IMR-90 (cell line): ENCODE data around the gene CEP85. TPM values are rescaled to one million over a fixed set of nuclear protein-coding genes. Genes with fewer than 3 reads are reported as not detected.

Experiments
- ATAC-seq: fragments of 200-7000 bp; cut with Tn5 transposase; 2 replicates; pipeline ENCODE4 v1.9.1; 2020; ENCODE audit warnings: low read depth, mild to moderate bottlenecking, moderate library complexity
- BruUV-seq: library from RNA; stranded (reverse); fragments of 400-500 nt; replicated peaks from 2 replicates; lab custom pipeline; 2021; lab: Mats Ljungman, UMichigan
- CTCF ChIA-PET: fragments of 300-600 bp; formaldehyde crosslinking; extraction: SDS; loops from one replicate; lab custom pipeline; 2021; ENCODE audit warnings: antibody characterized with exemption; lab: Yijun Ruan, JAX
- POLR2A ChIA-PET: fragments of 300-600 bp; sonication (Branson Sonifier 250); formaldehyde crosslinking; loops from one replicate; lab custom pipeline; 2022; ENCODE audit warnings: antibody characterized with exemption; ENCODE audit not compliant: unreplicated experiment; lab: Charles Lee
- DNase-seq: peaks from one replicate; pipeline ENCODE4 v3.0.0; 2013
- H2AFZ ChIP-seq: replicated peaks from 2 replicates; pipeline ENCODE3; 2013; ENCODE audit warnings: low read length, mild to moderate bottlenecking; ENCODE audit not compliant: poor library complexity
- H2AK5ac ChIP-seq: 2 replicates; pipeline ENCODE4 v1.6.1; 2013; ENCODE audit warnings: low read depth, low read length, inconsistent platforms
- H2AK9ac ChIP-seq: replicated peaks from 2 replicates; pipeline ENCODE3; 2013; ENCODE audit warnings: mild to moderate bottlenecking, low read depth, low read length, moderate library complexity; ENCODE audit not compliant: poor library complexity
- H2BK120ac ChIP-seq: 2 replicates; pipeline ENCODE4 v1.6.1; 2013; ENCODE audit warnings: low read depth, low read length, inconsistent platforms
- H2BK15ac ChIP-seq: 3 replicates; pipeline ENCODE4 v1.6.1; 2013; ENCODE audit warnings: low read depth, low read length, inconsistent platforms
- H2BK20ac ChIP-seq: 2 replicates; pipeline ENCODE4 v1.6.1; 2013; ENCODE audit warnings: low read depth, mild to moderate bottlenecking, inconsistent platforms, low read length, moderate library complexity
- H2BK5ac ChIP-seq: 2 replicates; pipeline ENCODE4 v1.6.1; 2013; ENCODE audit warnings: mild to moderate bottlenecking, low read depth, low read length, inconsistent platforms; ENCODE audit not compliant: poor library complexity, severe bottlenecking
- H3K14ac ChIP-seq: replicated peaks from 2 replicates; pipeline ENCODE4 v1.6.1; 2013; ENCODE audit warnings: low read depth, low read length, inconsistent platforms
- H3K18ac ChIP-seq: 2 replicates; pipeline ENCODE4 v1.6.1; 2013; ENCODE audit warnings: low read depth, low read length, control low read depth
- H3K23ac ChIP-seq: 2 replicates; pipeline ENCODE4 v1.6.1; 2013; ENCODE audit warnings: low read depth, low read length, inconsistent platforms
- H3K27ac ChIP-seq: 2 replicates; pipeline ENCODE4 v1.5.1; 2013; ENCODE audit warnings: mild to moderate bottlenecking, control low read depth, low read length; ENCODE audit not compliant: insufficient read depth
- H3K27me3 ChIP-seq: 2 replicates; pipeline ENCODE4 v1.6.1; 2013; ENCODE audit warnings: low read length; ENCODE audit not compliant: control insufficient read depth, insufficient read depth
- H3K36me3 ChIP-seq: 2 replicates; pipeline ENCODE4 v1.6.1; 2013; ENCODE audit warnings: low read length, mixed read lengths; ENCODE audit not compliant: control insufficient read depth, insufficient read depth
- H3K4ac ChIP-seq: 2 replicates; pipeline ENCODE4 v1.6.1; 2013; ENCODE audit warnings: low read depth, low read length, inconsistent platforms
- H3K4me1 ChIP-seq: 2 replicates; pipeline ENCODE4 v1.6.1; 2013; ENCODE audit warnings: low read length, mixed read lengths; ENCODE audit not compliant: control insufficient read depth, insufficient read depth
- H3K4me2 ChIP-seq: 2 replicates; pipeline ENCODE4 v1.6.1; 2013; ENCODE audit warnings: low read depth, mild to moderate bottlenecking, control low read depth, low read length, moderate library complexity
- H3K4me3 ChIP-seq: 2 replicates; pipeline ENCODE4 v1.5.1; 2013; ENCODE audit warnings: low read depth, mild to moderate bottlenecking, control low read depth, low read length, moderate library complexity; ENCODE audit not compliant: insufficient read depth
- H3K56ac ChIP-seq: 2 replicates; pipeline ENCODE4 v1.6.1; 2013; ENCODE audit warnings: low read length, inconsistent platforms; ENCODE audit not compliant: insufficient read depth; ENCODE audit errors: extremely low read depth
- H3K79me1 ChIP-seq, 2 experiments: 2 replicates each; pipeline ENCODE4 v1.6.1; 2013; ENCODE audit warnings: low read length in 2 of 2, inconsistent platforms in 1 of 2, low read depth in 1 of 2
- H3K9ac ChIP-seq: 2 replicates; pipeline ENCODE4 v1.6.1; 2013; ENCODE audit warnings: low read depth, low read length, control low read depth
- H3K9me1 ChIP-seq: 2 replicates; pipeline ENCODE4 v1.6.1; 2013; ENCODE audit warnings: low read length, inconsistent platforms; ENCODE audit not compliant: insufficient read depth
- H3K9me3 ChIP-seq: 2 replicates; pipeline ENCODE4 v1.6.1; 2013; ENCODE audit warnings: low read length; ENCODE audit not compliant: control insufficient read depth, insufficient read depth
- H4K20me1 ChIP-seq: 2 replicates; pipeline ENCODE4 v1.6.1; 2013; ENCODE audit warnings: low read length, inconsistent platforms; ENCODE audit not compliant: insufficient read depth
- H4K5ac ChIP-seq: 2 replicates; pipeline ENCODE4 v1.6.1; 2013; ENCODE audit warnings: mild to moderate bottlenecking, low read depth, low read length, control low read depth
- H4K8ac ChIP-seq, 2 experiments: 2 replicates each; pipeline ENCODE4 v1.6.1; 2013; ENCODE audit warnings: low read depth in 2 of 2, low read length in 2 of 2, control low read depth in 1 of 2, inconsistent platforms in 1 of 2
- H4K91ac ChIP-seq: 2 replicates; pipeline ENCODE4 v1.6.1; 2013; ENCODE audit warnings: low read depth, low read length, inconsistent platforms; ENCODE audit not compliant: insufficient read depth
- BHLHE40 ChIP-seq: fragments of 150-350 bp; IDR thresholded peaks from 2 replicates; pipeline ENCODE4 v1.6.1; 2016; ENCODE audit warnings: mild to moderate bottlenecking, low read depth, low read length
- CEBPB ChIP-seq: IDR thresholded peaks from 2 replicates; pipeline ENCODE4 v1.6.1; 2012; ENCODE audit warnings: low read depth, low read length, improper control_type of control experiment
- CHD1 ChIP-seq: IDR thresholded peaks from 2 replicates; pipeline ENCODE4 v1.6.1; 2012; ENCODE audit warnings: low read depth, low read length, improper control_type of control experiment
- ELK1 ChIP-seq: fragments of 150-350 bp; IDR thresholded peaks from 2 replicates; pipeline ENCODE4 v1.6.1; 2016; ENCODE audit warnings: low read depth, mild to moderate bottlenecking, low read length, moderate library complexity, borderline replicate concordance
- FOS ChIP-seq: fragments of 150-350 bp; IDR thresholded peaks from 2 replicates; pipeline ENCODE4 v1.6.1; 2016; ENCODE audit warnings: low read depth, low read length
- NFE2L2 ChIP-seq: fragments of 150-350 bp; IDR thresholded peaks from 2 replicates; pipeline ENCODE4 v1.6.1; 2016; ENCODE audit warnings: low read depth, mild to moderate bottlenecking, low read length
- POLR2A ChIP-seq: IDR thresholded peaks from 2 replicates; pipeline ENCODE4 v1.6.1; 2012; ENCODE audit warnings: mild to moderate bottlenecking, low read depth, low read length
- RAD21 ChIP-seq: IDR thresholded peaks from 2 replicates; pipeline ENCODE4 v1.6.1; 2012; ENCODE audit warnings: low read length, improper control_type of control experiment
- RCOR1 ChIP-seq: IDR thresholded peaks from 2 replicates; pipeline ENCODE4 v1.6.1; 2012; ENCODE audit warnings: mild to moderate bottlenecking, low read length, improper control_type of control experiment; ENCODE audit not compliant: insufficient replicate concordance
- RFX5 ChIP-seq: IDR thresholded peaks from 2 replicates; pipeline ENCODE4 v1.8.0; 2012; ENCODE audit warnings: low read depth, mild to moderate bottlenecking, low read length, moderate library complexity
- SMC3 ChIP-seq: fragments of 150-350 bp; IDR thresholded peaks from 2 replicates; pipeline ENCODE4 v1.6.1; 2016; ENCODE audit warnings: low read depth, mild to moderate bottlenecking, antibody characterized with exemption, low read length, moderate library complexity
- USF2 ChIP-seq: fragments of 150-350 bp; IDR thresholded peaks from 2 replicates; pipeline ENCODE4 v1.6.1; 2017; ENCODE audit warnings: mild to moderate bottlenecking, antibody characterized with exemption, low read length, low read depth
- WGBS, 2 experiments: methylation state at CpG; one replicate each; pipeline versions ENCODE4 v1.1.5 to v1.1.7; 2013; ENCODE audit warnings: missing lambda C conversion rate in 2 of 2; ENCODE audit not compliant: insufficient read length in 1 of 2; ENCODE audit errors: extremely low coverage in 2 of 2; 5-methylcytosine and 5-hydroxymethylcytosine counted together
- dilution Hi-C: fragments of 300-500 bp; cut with HindIII; formaldehyde crosslinking; loops from one replicate; pipeline ENCODE4 v1.14.3; 2018; ENCODE audit warnings: low sequenced_read_pairs; ENCODE audit not compliant: unreplicated experiment
- in situ Hi-C: fragments of 300-500 bp; cut with MboI; formaldehyde crosslinking; loops from 3 replicates; pipeline ENCODE4 v1.14.3; 2019; ENCODE audit warnings: low sequenced_read_pairs, inconsistent platforms, mixed read lengths
- intact Hi-C: fragments of 100-400 bp; cut with micrococcal nuclease; formaldehyde crosslinking; loops from 2 replicates; pipeline ENCODE4 v1.10.0; 2022
- polyA plus RNA-seq, 3 experiments: library from polyadenylated mRNA; depleted of rRNA; stranded (reverse); fragments of >200 nt; gene quantifications; 2 replicates each; pipeline ENCODE4 v1.2.3, GENCODE V29; 2012; ENCODE audit warnings: low replicate concordance in 1 of 3
- total RNA-seq: library from RNA; depleted of rRNA; stranded (reverse); fragments of >200 nt; gene quantifications from 2 replicates; pipeline ENCODE4 v1.2.3, GENCODE V29; 2012

Gene CEP85
- total and polyA plus RNA-seq, 2 of the 4 experiments (the other 2 are of a cell fraction) = 11.5 to 11.8 TPM

- peak; percentile 37 for TF ChIP-seq RAD21
- no peak for TF ChIP-seq CEBPB
- peak; percentile 72 for TF ChIP-seq BHLHE40
Measured at GRCh38 chr1:26284597-26285347, 50.8 kb downstream of the CEP85 start (continued).

GRCh38 chr1:26285366-26286063, 51.5 kb downstream of the CEP85 start:
- H2BK20ac ChIP-seq = peak overlapping the region; percentile 79
- intact Hi-C loops = no loop called here
- peak overlapping the region; percentile 35 for H3K27ac ChIP-seq
- BruUV-seq = no TSS peak
- H3K27me3 ChIP-seq = no peaks in the 10 kb centered on the region
- peak overlapping the region; percentile 94 for H3K4ac ChIP-seq
- peak overlapping the region; percentile 88 for H2AFZ ChIP-seq
- H4K8ac ChIP-seq = peak overlapping the region in 1 of 2 experiments; percentile 83; a peak in 3 of 4 replicates
- H4K91ac ChIP-seq = peak overlapping the region; percentile 88
- H3K4me2 ChIP-seq = no peak overlapping the region
- dilution Hi-C loops = no loop called here
- H3K18ac ChIP-seq = no peak overlapping the region
- H2AK5ac ChIP-seq = peak overlapping the region; percentile 94
- peak overlapping the region; percentile 98 for H2BK5ac ChIP-seq
- peak overlapping the region; percentile 98 for H2AK9ac ChIP-seq
- H3K14ac ChIP-seq = 0 out of 2 replicates have a peak overlapping the region, but pooled peaks have one; percentile 81
- no peak for DNase-seq
- peaks cover 20 to 61% of the 10 kb centered on the region in 2 experiments for H3K79me1 ChIP-seq
- H3K56ac ChIP-seq = no peak overlapping the region
- peak overlapping the region; percentile 19 for H4K5ac ChIP-seq
- H3K4me1 ChIP-seq = peaks cover 40% of the 10 kb centered on the region
- no peak for ATAC-seq
- POLR2A ChIA-PET = no interaction called here
- H3K36me3 ChIP-seq = peaks cover 20% of the 10 kb centered on the region
- H2BK120ac ChIP-seq = peak overlapping the region; percentile 88
- in situ Hi-C loops = no loop called here
- H3K9me1 ChIP-seq = peaks cover 41% of the 10 kb centered on the region
- WGBS, 2 experiments = 88% methylated on average over 8 of the region's 19 CpGs; no CpG with 5 or more reads in 1 of the 2 experiments
- H3K9me3 ChIP-seq = no peaks in the 10 kb centered on the region
- H3K9ac ChIP-seq = no peak overlapping the region
- no peak overlapping the region for H3K23ac ChIP-seq
- CTCF ChIA-PET = interaction anchor here (0.6 to 1.5 kb wide), 6 partner anchors 10 to 1462 kb away, joined by 3 to 6 read pairs (median 4); partner anchors contain the start of gene CEP85
- H2BK15ac ChIP-seq = peak overlapping the region; percentile 21; the same call in 1 of the 3 replicates
- H4K20me1 ChIP-seq = peaks cover 32% of the 10 kb centered on the region
- no peak overlapping the region for H3K4me3 ChIP-seq
- TF ChIP-seq RFX5 = no peak
- no peak for TF ChIP-seq ELK1
- TF ChIP-seq SMC3 = no peak
- TF ChIP-seq NFE2L2 = no peak
- no peak for TF ChIP-seq CHD1
- peak; percentile 57 for TF ChIP-seq POLR2A
- no peak for TF ChIP-seq FOS
- TF ChIP-seq USF2 = no peak
- TF ChIP-seq RCOR1 = no peak
